HL-60 (cell line): ENCODE measurements around the gene UEVLD.

ENCODE experiments used
- DNase-seq, 2 experiments: peaks; one replicate each; pipeline ENCODE4 v3.0.0-alpha.2; 2010 to 2020; ENCODE audit warnings: low read depth in 1 of 2, low spot score in 1 of 2
- H3K27ac ChIP-seq: fragments of 250-450 bp; sonication (Bioruptor Pico); replicated peaks from 2 replicates; pipeline ENCODE4 v1.5.1; 2020; ENCODE audit warnings: mild to moderate bottlenecking, moderate library complexity
- H3K27me3 ChIP-seq: fragments of 250-450 bp; sonication (Bioruptor Pico); 2 replicates; pipeline ENCODE4 v1.5.1; 2021; ENCODE audit warnings: mild to moderate bottlenecking, moderate library complexity; ENCODE audit not compliant: insufficient read depth, poor library complexity, severe bottlenecking
- H3K4me3 ChIP-seq: replicated peaks from 2 replicates; pipeline ENCODE4 v1.5.1; 2011; ENCODE audit warnings: mild to moderate bottlenecking, control low read depth, low read length; ENCODE audit not compliant: insufficient read depth
- GABPA ChIP-seq: IDR thresholded peaks from 2 replicates; pipeline ENCODE4 v1.6.1; 2012; ENCODE audit warnings: low read depth
- POLR2AphosphoS5 ChIP-seq: IDR thresholded peaks from 2 replicates; pipeline ENCODE4 v1.6.1; 2012; ENCODE audit warnings: low read depth
- SPI1 ChIP-seq: IDR thresholded peaks from 2 replicates; pipeline ENCODE4 v1.6.1; 2012; ENCODE audit warnings: low read depth, mild to moderate bottlenecking, borderline replicate concordance
- TF ChIP-seq, protein P1 (sequence below): IDR thresholded peaks from one replicate; pipeline ENCODE4 v1.5.1; 2011; ENCODE audit warnings: low read length, control low read depth, inconsistent platforms; ENCODE audit not compliant: insufficient read depth
- TF ChIP-seq, protein P2 (sequence below): IDR thresholded peaks from 2 replicates; pipeline ENCODE4 v1.6.1; 2012; ENCODE audit warnings: low read depth; ENCODE audit not compliant: insufficient replicate concordance

UEVLD gene

GRCh38 chr11:18490319-18490718 lies 98.2 kb downstream of the UEVLD start:
- TF ChIP-seq POLR2AphosphoS5, result no peak
- TF ChIP-seq GABPA, result no peak
- TF ChIP-seq, protein P1, sequence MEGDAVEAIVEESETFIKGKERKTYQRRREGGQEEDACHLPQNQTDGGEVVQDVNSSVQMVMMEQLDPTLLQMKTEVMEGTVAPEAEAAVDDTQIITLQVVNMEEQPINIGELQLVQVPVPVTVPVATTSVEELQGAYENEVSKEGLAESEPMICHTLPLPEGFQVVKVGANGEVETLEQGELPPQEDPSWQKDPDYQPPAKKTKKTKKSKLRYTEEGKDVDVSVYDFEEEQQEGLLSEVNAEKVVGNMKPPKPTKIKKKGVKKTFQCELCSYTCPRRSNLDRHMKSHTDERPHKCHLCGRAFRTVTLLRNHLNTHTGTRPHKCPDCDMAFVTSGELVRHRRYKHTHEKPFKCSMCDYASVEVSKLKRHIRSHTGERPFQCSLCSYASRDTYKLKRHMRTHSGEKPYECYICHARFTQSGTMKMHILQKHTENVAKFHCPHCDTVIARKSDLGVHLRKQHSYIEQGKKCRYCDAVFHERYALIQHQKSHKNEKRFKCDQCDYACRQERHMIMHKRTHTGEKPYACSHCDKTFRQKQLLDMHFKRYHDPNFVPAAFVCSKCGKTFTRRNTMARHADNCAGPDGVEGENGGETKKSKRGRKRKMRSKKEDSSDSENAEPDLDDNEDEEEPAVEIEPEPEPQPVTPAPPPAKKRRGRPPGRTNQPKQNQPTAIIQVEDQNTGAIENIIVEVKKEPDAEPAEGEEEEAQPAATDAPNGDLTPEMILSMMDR, result no peak
- no peak for TF ChIP-seq SPI1
- TF ChIP-seq, protein P2, sequence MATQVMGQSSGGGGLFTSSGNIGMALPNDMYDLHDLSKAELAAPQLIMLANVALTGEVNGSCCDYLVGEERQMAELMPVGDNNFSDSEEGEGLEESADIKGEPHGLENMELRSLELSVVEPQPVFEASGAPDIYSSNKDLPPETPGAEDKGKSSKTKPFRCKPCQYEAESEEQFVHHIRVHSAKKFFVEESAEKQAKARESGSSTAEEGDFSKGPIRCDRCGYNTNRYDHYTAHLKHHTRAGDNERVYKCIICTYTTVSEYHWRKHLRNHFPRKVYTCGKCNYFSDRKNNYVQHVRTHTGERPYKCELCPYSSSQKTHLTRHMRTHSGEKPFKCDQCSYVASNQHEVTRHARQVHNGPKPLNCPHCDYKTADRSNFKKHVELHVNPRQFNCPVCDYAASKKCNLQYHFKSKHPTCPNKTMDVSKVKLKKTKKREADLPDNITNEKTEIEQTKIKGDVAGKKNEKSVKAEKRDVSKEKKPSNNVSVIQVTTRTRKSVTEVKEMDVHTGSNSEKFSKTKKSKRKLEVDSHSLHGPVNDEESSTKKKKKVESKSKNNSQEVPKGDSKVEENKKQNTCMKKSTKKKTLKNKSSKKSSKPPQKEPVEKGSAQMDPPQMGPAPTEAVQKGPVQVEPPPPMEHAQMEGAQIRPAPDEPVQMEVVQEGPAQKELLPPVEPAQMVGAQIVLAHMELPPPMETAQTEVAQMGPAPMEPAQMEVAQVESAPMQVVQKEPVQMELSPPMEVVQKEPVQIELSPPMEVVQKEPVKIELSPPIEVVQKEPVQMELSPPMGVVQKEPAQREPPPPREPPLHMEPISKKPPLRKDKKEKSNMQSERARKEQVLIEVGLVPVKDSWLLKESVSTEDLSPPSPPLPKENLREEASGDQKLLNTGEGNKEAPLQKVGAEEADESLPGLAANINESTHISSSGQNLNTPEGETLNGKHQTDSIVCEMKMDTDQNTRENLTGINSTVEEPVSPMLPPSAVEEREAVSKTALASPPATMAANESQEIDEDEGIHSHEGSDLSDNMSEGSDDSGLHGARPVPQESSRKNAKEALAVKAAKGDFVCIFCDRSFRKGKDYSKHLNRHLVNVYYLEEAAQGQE, result no peak
- Histone ChIP-seq H3K27me3 (no peaks in the 10 kb centered on the region), H3K27ac (no peak overlapping the region), H3K4me3 (no peak overlapping the region)
- no peak for DNase-seq

- no peak for DNase-seq
- no peak for TF ChIP-seq SPI1
- TF ChIP-seq POLR2AphosphoS5, result no peak
- TF ChIP-seq GABPA, result no peak
- TF ChIP-seq, protein P2, result no peak
- TF ChIP-seq, protein P1, result no peak
- no peak overlapping the region for H3K27ac ChIP-seq
- H3K27me3 ChIP-seq, result no peaks in the 10 kb centered on the region
- H3K4me3 ChIP-seq, result no peak overlapping the region
Observed at GRCh38 chr11:18485913-18486528, 102.5 kb downstream of the UEVLD start.
